HL-60 (cell line): ENCODE results near the gene FANCI.

ENCODE experiments used
- DNase-seq, 2 experiments: peaks; one replicate each; pipeline ENCODE4 v3.0.0-alpha.2; 2010 to 2020; ENCODE audit warnings: low read depth in 1 of 2, low spot score in 1 of 2
- H3K27ac ChIP-seq: fragments of 250-450 bp; sonication (Bioruptor Pico); replicated peaks from 2 replicates; pipeline ENCODE4 v1.5.1; 2020; ENCODE audit warnings: mild to moderate bottlenecking, moderate library complexity
- H3K27me3 ChIP-seq: fragments of 250-450 bp; sonication (Bioruptor Pico); 2 replicates; pipeline ENCODE4 v1.5.1; 2021; ENCODE audit warnings: mild to moderate bottlenecking, moderate library complexity; ENCODE audit not compliant: insufficient read depth, poor library complexity, severe bottlenecking
- H3K4me3 ChIP-seq: replicated peaks from 2 replicates; pipeline ENCODE4 v1.5.1; 2011; ENCODE audit warnings: mild to moderate bottlenecking, control low read depth, low read length; ENCODE audit not compliant: insufficient read depth
- GABPA ChIP-seq: IDR thresholded peaks from 2 replicates; pipeline ENCODE4 v1.6.1; 2012; ENCODE audit warnings: low read depth
- POLR2AphosphoS5 ChIP-seq: IDR thresholded peaks from 2 replicates; pipeline ENCODE4 v1.6.1; 2012; ENCODE audit warnings: low read depth
- SPI1 ChIP-seq: IDR thresholded peaks from 2 replicates; pipeline ENCODE4 v1.6.1; 2012; ENCODE audit warnings: low read depth, mild to moderate bottlenecking, borderline replicate concordance
- TF ChIP-seq, protein P1 (sequence below): IDR thresholded peaks from 2 replicates; pipeline ENCODE4 v1.6.1; 2012; ENCODE audit warnings: low read depth; ENCODE audit not compliant: insufficient replicate concordance
- TF ChIP-seq, protein P2 (sequence below): IDR thresholded peaks from one replicate; pipeline ENCODE4 v1.5.1; 2011; ENCODE audit warnings: low read length, control low read depth, inconsistent platforms; ENCODE audit not compliant: insufficient read depth

The FANCI gene

DNA sequence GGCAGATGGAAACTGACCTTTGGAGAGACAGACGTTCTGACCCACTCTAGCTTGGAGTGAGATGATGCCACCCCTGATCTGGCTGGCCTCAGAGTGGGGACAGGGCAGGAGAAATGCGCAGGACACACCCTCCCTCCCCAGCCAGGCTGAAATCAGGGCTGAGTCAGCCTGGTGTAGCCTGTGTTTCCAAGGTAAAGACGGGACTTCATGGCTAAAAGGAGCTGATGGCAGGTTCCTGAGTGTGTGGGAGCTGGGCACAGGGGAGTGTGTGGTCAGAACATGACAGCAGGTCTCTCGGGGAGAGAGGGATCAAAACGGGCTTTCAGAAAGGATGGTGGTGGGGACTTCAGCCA lies 105.4 kb downstream of the FANCI start:
- Histone ChIP-seq H3K27ac (no peak overlapping the region), H3K27me3 (peaks cover 6% of the 10 kb centered on the region), H3K4me3 (no peak overlapping the region)
- TF ChIP-seq, protein P1, sequence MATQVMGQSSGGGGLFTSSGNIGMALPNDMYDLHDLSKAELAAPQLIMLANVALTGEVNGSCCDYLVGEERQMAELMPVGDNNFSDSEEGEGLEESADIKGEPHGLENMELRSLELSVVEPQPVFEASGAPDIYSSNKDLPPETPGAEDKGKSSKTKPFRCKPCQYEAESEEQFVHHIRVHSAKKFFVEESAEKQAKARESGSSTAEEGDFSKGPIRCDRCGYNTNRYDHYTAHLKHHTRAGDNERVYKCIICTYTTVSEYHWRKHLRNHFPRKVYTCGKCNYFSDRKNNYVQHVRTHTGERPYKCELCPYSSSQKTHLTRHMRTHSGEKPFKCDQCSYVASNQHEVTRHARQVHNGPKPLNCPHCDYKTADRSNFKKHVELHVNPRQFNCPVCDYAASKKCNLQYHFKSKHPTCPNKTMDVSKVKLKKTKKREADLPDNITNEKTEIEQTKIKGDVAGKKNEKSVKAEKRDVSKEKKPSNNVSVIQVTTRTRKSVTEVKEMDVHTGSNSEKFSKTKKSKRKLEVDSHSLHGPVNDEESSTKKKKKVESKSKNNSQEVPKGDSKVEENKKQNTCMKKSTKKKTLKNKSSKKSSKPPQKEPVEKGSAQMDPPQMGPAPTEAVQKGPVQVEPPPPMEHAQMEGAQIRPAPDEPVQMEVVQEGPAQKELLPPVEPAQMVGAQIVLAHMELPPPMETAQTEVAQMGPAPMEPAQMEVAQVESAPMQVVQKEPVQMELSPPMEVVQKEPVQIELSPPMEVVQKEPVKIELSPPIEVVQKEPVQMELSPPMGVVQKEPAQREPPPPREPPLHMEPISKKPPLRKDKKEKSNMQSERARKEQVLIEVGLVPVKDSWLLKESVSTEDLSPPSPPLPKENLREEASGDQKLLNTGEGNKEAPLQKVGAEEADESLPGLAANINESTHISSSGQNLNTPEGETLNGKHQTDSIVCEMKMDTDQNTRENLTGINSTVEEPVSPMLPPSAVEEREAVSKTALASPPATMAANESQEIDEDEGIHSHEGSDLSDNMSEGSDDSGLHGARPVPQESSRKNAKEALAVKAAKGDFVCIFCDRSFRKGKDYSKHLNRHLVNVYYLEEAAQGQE = no peak
- no peak for TF ChIP-seq POLR2AphosphoS5
- TF ChIP-seq GABPA = no peak
- TF ChIP-seq, protein P2, sequence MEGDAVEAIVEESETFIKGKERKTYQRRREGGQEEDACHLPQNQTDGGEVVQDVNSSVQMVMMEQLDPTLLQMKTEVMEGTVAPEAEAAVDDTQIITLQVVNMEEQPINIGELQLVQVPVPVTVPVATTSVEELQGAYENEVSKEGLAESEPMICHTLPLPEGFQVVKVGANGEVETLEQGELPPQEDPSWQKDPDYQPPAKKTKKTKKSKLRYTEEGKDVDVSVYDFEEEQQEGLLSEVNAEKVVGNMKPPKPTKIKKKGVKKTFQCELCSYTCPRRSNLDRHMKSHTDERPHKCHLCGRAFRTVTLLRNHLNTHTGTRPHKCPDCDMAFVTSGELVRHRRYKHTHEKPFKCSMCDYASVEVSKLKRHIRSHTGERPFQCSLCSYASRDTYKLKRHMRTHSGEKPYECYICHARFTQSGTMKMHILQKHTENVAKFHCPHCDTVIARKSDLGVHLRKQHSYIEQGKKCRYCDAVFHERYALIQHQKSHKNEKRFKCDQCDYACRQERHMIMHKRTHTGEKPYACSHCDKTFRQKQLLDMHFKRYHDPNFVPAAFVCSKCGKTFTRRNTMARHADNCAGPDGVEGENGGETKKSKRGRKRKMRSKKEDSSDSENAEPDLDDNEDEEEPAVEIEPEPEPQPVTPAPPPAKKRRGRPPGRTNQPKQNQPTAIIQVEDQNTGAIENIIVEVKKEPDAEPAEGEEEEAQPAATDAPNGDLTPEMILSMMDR = no peak
- no peak for TF ChIP-seq SPI1
- DNase-seq = no peak

GRCh38 chr15:89352476-89352875 lies 108.7 kb downstream of the FANCI start:
- TF ChIP-seq, protein P2 = no peak
- TF ChIP-seq GABPA = no peak
- TF ChIP-seq SPI1 = no peak
- no peak for TF ChIP-seq POLR2AphosphoS5
- TF ChIP-seq, protein P1 = no peak
- DNase-seq = no peak
- Histone ChIP-seq H3K4me3 (no peak overlapping the region), H3K27me3 (peaks cover 7% of the 10 kb centered on the region), H3K27ac (no peak overlapping the region)

DNA sequence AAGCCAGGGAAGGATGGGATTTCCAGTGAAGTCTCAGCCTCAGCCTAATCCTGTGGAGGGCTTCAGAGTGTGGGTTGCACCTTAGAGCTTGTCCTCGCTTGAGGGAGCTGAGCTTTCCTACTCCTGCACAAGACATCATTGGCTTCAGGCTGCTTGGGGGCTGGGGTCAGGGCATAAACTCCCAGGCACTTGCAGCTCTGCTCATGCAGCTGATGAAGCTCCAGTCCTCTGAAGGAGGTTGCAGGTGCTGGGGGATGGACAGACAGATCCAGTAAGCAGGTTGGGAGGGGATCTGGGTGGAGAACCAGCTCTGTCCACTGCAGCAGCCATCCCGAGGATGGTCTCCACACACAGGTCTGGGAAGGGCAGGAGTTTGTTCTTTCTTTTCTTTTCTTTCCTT lies 110.2 kb downstream of the FANCI start:
- DNase-seq = no peak
- TF ChIP-seq POLR2AphosphoS5 = no peak
- TF ChIP-seq SPI1 = no peak
- TF ChIP-seq, protein P2 = no peak
- TF ChIP-seq, protein P1 = no peak
- no peak for TF ChIP-seq GABPA
- H3K4me3 ChIP-seq = no peak overlapping the region
- no peak overlapping the region for H3K27ac ChIP-seq
- H3K27me3 ChIP-seq = peaks cover 18% of the 10 kb centered on the region
